GM21786 (cell line): ENCODE measurements around the gene TEX50.
"Not testable (repeated sequence)": the region's sequence is repeated elsewhere in the genome, so short reads cannot be mapped to it uniquely, and the experiment has no call there.

ENCODE experiments used
- ATAC-seq: cut with Tn5 transposase; IDR thresholded peaks from one replicate; pipeline ENCODE4 v1.9.1; 2021; ENCODE audit not compliant: unreplicated experiment

The TEX50 gene

DNA sequence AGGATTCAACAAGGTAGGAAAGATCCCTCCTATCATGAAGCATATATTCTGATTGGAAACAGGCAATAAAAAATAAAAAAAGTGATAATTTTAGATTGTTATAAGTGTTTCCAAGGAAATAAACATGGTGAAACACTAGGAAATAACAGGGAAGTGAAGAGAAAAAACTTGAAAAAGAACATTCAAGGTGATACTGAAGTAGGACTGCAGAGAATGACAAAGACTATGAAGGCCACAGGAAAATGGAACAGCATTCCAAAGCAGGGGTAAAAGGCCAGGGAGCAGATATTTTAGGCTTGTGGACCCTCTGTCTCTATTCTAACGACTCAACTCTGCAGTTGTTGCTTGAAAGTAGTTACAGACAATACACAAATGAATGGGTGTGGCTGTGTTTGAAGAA is 26.6 kb downstream of the TEX50 start:
- ATAC-seq, result no peak

- ATAC-seq, result no peak
Observed at GRCh38 chr1:173663159-173663558, 28.0 kb downstream of the TEX50 start.

GRCh38 chr1:173666646-173667045 is 31.5 kb downstream of the TEX50 start:
- ATAC-seq, result no peak

GRCh38 chr1:173669491-173669941 is 34.4 kb downstream of the TEX50 start, which contains the start of gene ANKRD45:
Gene ANKRD45 (minus strand): TSS chr1:173669851. CDS start chr1:173659418, 10,433 bp downstream.
- ATAC-seq, result no peak

DNA sequence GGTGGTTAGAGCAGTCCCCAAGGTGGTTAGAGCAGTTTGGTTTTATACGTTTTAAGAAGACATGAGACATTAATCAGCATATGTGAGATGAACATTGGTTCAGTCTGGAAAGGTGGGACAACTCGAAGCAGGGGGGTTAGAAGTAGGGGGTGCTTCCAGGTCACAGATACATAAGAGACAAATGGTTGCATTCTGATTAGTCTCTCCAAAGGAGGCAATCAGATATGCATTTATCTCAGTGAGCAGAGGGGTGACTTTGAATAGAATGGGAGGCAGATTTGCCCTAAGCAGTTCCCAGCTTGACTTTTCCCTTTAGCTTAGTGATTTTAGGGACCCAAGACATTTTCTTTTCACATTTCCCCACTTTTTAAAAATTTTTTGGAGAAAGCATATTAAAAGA is 39.4 kb downstream of the TEX50 start:
- not testable (repeated sequence) for ATAC-seq

- not testable (repeated sequence) for ATAC-seq
Observed at GRCh38 chr1:173680152-173680551, 45.0 kb downstream of the TEX50 start.

GRCh38 chr1:173682184-173682583 is 47.0 kb downstream of the TEX50 start:
- ATAC-seq, result no peak

- not testable (repeated sequence) for ATAC-seq
Observed at GRCh38 chr1:173683838-173684237, 48.7 kb downstream of the TEX50 start.

GRCh38 chr1:173685121-173685520 is 50.0 kb downstream of the TEX50 start:
- ATAC-seq, result not testable (repeated sequence)
